Chondrocyte (in vitro differentiated cells): ENCODE measurements around the gene IHH. TPM values are rescaled to one million over a fixed set of nuclear protein-coding genes. Genes with fewer than 3 reads are reported as not detected.

Experiments used
- DNase-seq: peaks from one replicate; pipeline ENCODE4 v3.0.0; 2021; ENCODE audit warnings: mixed read lengths, low spot score
- H3K27ac Mint-ChIP-seq: one replicate; pipeline ENCODE4 v1.8.0; 2021; ENCODE audit warnings: mild to moderate bottlenecking, moderate library complexity, mixed read lengths; ENCODE audit not compliant: unreplicated experiment
- H3K27me3 Mint-ChIP-seq: 2 replicates; pipeline ENCODE4 v1.8.0; 2021; ENCODE audit warnings: low read depth, mixed read lengths
- H3K36me3 Mint-ChIP-seq: 2 replicates; pipeline ENCODE4 v1.8.0; 2021; ENCODE audit warnings: low read depth, mixed read lengths
- H3K4me1 Mint-ChIP-seq: 2 replicates; pipeline ENCODE4 v1.8.0; 2021; ENCODE audit warnings: low read depth, mild to moderate bottlenecking, mixed read lengths
- H3K4me3 Mint-ChIP-seq: one replicate; pipeline ENCODE4 v1.8.0; 2021; ENCODE audit warnings: mild to moderate bottlenecking, moderate library complexity, mixed read lengths; ENCODE audit not compliant: unreplicated experiment
- H3K9me3 Mint-ChIP-seq: 2 replicates; pipeline ENCODE4 v1.8.0; 2021; ENCODE audit warnings: low read depth, mixed read lengths
- total RNA-seq: library from RNA; stranded (reverse); gene quantifications from 3 replicates; pipeline ENCODE4 v1.2.1, GENCODE V29; 2021
- TF ChIP-seq, protein P1 (sequence below): fragments of 200-600 bp; sonication (generic); IDR thresholded peaks from 2 replicates; pipeline ENCODE4 v1.5.0; 2021; ENCODE audit warnings: antibody characterized with exemption, mild to moderate bottlenecking, moderate library complexity

The IHH gene
- total RNA-seq, 1 donor from 2014 or later: not detected

DNA sequence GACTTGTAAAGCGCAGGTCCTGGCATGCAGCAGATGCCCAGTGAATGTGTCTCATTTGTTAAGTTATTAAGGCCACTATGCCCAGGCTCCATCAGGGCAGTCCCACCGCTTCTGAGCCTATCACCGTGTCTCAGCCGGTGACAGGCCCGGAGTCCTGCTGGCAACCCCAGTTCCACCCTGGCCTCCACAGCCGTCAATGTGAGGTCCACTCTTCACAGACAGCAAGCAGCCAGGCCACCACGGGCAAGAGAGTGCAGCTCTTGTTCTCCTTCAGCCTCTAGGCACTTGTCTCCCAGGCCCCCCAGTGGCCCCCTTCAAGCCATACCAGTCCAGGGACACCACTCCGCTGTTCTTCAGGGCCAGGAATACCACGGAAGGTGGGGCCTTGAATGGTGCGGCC lies 42.0 kb downstream of the IHH start:
- TF ChIP-seq, protein P1, sequence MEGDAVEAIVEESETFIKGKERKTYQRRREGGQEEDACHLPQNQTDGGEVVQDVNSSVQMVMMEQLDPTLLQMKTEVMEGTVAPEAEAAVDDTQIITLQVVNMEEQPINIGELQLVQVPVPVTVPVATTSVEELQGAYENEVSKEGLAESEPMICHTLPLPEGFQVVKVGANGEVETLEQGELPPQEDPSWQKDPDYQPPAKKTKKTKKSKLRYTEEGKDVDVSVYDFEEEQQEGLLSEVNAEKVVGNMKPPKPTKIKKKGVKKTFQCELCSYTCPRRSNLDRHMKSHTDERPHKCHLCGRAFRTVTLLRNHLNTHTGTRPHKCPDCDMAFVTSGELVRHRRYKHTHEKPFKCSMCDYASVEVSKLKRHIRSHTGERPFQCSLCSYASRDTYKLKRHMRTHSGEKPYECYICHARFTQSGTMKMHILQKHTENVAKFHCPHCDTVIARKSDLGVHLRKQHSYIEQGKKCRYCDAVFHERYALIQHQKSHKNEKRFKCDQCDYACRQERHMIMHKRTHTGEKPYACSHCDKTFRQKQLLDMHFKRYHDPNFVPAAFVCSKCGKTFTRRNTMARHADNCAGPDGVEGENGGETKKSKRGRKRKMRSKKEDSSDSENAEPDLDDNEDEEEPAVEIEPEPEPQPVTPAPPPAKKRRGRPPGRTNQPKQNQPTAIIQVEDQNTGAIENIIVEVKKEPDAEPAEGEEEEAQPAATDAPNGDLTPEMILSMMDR: no peak
- Mint-ChIP-seq H3K4me1 (no peaks in the 10 kb centered on the region), H3K27ac (no peak overlapping the region), H3K9me3 (no peaks in the 10 kb centered on the region), H3K4me3 (no peak overlapping the region), H3K27me3 (peaks cover 43% of the 10 kb centered on the region), H3K36me3 (no peaks in the 10 kb centered on the region)
- peak; percentile 57 for DNase-seq

DNA sequence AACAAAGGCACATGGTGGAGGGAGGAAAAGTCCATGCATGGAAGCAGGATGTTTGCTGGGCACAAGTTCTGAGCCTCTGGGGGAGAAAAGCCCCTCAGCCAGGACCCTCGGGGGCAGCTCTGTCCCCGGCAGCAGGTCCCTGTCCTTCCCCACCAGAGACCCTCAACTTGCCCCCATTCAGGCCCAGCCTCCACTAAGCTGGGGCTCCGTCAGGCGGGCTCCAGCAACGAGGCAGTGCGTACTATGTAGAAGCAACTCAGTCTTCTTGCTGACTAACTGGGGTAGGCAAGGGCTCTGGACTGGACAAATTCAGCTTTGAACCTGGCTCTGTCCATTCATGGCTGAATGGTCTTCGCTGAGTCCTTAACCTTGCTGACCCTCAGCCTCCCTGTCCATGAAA lies 42.4 kb downstream of the IHH start:
- Mint-ChIP-seq H3K27ac (no peak overlapping the region), H3K27me3 (peaks cover 46% of the 10 kb centered on the region), H3K36me3 (no peaks in the 10 kb centered on the region), H3K4me1 (no peaks in the 10 kb centered on the region), H3K9me3 (no peaks in the 10 kb centered on the region), H3K4me3 (no peak overlapping the region)
- DNase-seq: peak; percentile 58
- TF ChIP-seq, protein P1: no peak

DNA sequence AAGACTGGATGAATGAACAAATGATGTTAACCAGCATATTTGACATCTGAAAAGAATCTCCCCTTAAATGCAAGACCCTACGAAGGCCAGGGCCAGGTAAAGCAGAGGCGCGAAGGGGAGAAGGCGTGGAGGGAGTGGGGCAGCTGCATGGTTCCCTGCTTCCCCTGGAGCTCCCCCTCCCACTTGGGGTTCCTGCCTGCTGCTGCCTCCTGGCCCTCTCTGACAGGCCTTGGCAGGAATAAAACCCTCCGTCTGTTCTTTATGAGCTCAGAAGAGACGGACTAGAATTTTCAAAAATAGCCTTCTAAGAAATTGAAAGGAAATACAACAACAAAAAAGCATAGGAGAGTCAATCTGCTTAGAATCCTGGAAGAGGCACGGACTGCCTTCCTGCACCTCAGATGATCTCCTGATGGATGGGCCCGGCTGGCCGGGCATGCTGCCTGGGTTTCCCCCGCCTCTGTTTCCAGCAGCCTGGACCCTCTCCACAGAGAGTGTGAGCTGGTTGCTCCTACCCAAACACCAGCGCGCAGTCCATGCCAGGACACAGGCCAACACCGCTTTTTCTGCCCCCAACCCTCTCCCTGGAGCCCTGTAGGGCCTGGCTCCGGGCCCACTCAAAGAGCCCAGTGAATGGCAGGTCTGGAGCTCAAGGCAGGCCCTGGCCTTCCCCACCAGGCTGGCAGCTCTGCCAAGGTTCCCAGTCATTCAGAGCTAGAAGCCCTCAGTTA lies 43.4 kb downstream of the IHH start:
- DNase-seq: peak; percentile 82
- peaks cover 52% of the 10 kb centered on the region for H3K27me3 Mint-ChIP-seq
- H3K36me3 Mint-ChIP-seq: no peaks in the 10 kb centered on the region

DNA sequence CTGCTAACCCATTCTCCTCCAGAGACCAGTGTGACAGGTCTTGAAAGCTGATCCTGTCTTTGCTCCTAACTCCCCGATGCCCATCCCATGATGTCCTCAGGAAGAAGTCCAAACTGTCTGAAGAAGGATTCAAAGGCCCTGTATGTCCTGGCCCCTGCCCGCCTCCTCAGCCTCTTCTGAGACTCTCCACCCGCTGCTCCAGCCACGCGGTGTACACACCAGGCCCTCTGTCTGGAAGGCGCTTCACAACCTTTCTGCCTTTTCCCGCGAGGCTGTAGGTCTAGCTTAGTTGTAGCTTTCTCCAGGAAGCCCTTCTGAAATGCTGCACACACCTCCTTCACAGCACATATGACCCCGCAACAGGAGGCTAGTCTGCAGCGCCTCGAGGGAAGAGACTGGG lies 44.0 kb downstream of the IHH start:
- H3K27ac Mint-ChIP-seq: no peak overlapping the region
- H3K27me3 Mint-ChIP-seq: peaks cover 55% of the 10 kb centered on the region
- no peaks in the 10 kb centered on the region for H3K4me1 Mint-ChIP-seq
- no peaks in the 10 kb centered on the region for H3K9me3 Mint-ChIP-seq
- TF ChIP-seq, protein P1: no peak
- no peak overlapping the region for H3K4me3 Mint-ChIP-seq
- peak; percentile 63 for DNase-seq
- H3K36me3 Mint-ChIP-seq: no peaks in the 10 kb centered on the region

More for the DNA sequence above, 43.4 kb downstream of the IHH start:
- Mint-ChIP-seq H3K9me3 (no peaks in the 10 kb centered on the region), H3K4me1 (no peaks in the 10 kb centered on the region), H3K27ac (no peak overlapping the region), H3K4me3 (no peak overlapping the region)
- TF ChIP-seq, protein P1: no peak

DNA sequence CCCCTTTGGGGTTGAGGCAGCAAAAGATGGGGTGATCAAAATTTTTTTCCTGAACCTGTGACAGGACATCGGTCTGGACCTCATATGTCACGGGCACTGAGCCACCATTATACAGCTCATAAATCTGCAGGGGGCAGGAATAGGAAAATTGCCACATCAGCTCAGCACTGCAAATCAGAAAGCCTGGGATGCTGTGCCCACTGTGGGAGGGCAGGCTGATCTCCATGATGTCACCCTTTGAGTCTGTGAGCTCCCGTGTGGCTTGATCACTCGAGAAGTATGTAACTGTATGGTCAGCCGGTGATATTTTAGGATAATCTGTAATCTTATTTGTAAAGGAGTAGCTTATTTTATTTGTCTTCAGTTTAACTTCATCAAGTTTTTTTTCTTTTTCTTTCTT lies 49.8 kb downstream of the IHH start:
- H3K4me3 Mint-ChIP-seq: no peak overlapping the region
- H3K9me3 Mint-ChIP-seq: peaks cover 2% of the 10 kb centered on the region
- H3K36me3 Mint-ChIP-seq: no peaks in the 10 kb centered on the region
- no peak for DNase-seq
- peaks cover 42% of the 10 kb centered on the region for H3K27me3 Mint-ChIP-seq
- no peak overlapping the region for H3K27ac Mint-ChIP-seq
- TF ChIP-seq, protein P1: no peak
- no peaks in the 10 kb centered on the region for H3K4me1 Mint-ChIP-seq
